T-helper 1 cell treated with Interleukin-12 subunit alpha and Interleukin-12 subunit beta and Interleukin-4 antibody, amounts not matched to agents 30 ng/mL and 1 ng/mL, for 36 hours (primary cell): ENCODE data around the gene STX16. TPM values are rescaled to one million over a fixed set of nuclear protein-coding genes. Genes with fewer than 3 reads are reported as not detected.

Source experiments
- intact Hi-C: fragments of 100-400 bp; cut with micrococcal nuclease; formaldehyde crosslinking; loops from one replicate; pipeline ENCODE4 v1.15.1; 2024
- total RNA-seq: library from RNA; stranded (reverse); gene quantifications from 2 replicates; pipeline ENCODE4 v1.2.3, GENCODE V29; 2022

Gene STX16
- total RNA-seq, 1 donor from 2014 or later: 140 TPM

- intact Hi-C loops: no loop called here
These were observed 32.6 kb upstream of the STX16 start for GRCh38 chr20:58618351-58619076.

GRCh38 chr20:58619077-58619863 lies 31.8 kb upstream of the STX16 start:
- intact Hi-C loops: no loop called here

DNA sequence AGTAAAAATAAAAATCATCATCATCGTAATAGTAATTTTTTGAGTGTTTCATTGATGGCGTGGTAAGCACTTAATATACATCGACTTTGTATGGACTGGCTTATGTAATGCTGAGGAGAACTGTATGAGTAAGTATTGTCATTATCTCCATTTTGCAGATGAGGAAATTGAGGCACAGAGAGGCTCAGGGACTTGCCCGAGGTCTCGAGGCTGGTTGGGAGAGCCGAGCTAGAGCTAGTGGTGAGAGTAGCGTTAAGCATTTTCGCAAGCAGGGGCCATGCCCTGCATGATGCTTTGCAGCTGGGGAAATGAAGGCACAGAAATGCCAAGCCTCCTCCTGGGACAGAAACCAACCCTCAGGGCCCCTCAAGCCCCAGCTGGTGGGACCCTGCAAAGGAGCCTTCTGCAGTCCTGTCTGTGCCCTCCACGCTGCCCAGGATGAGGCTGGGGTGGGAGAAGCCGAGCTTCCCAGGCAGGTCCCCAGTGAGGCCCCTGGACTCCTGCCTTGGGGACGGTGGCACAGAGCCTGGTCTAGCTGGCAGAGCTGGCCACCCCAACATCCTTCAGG lies 31.1 kb upstream of the STX16 start:
- intact Hi-C loops: no loop called here

DNA sequence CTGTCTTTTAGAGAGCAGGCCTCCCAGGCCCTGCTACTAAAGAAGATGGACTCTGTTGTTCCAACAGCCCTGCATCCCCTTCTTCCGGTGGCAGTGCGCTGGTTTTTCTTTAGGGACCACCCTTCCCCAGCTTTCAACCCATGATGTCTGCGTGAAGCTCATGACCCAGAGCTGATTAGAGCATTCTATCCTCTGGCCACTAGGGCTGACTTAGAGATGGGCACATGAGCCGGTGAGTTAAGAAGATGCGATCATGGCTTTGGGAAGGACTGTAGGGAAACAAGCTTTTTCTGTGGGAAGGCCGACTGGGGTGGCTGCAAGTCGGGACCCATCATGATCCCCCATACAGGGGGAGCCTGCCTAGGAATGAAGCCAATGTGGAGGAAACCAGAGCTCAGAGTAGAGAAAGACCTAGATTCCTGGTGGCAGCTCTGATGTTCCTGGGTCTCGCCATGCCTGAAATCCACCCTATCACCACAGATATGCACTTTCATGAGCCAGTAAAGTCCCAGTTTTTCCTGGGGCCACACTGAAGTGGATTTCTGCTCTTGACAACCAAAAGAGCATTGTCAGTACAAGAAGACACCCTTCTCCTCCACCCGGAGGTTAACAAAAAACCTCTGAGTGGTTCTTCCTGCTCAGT lies 29.1 kb upstream of the STX16 start:
- intact Hi-C loops: no loop called here

DNA sequence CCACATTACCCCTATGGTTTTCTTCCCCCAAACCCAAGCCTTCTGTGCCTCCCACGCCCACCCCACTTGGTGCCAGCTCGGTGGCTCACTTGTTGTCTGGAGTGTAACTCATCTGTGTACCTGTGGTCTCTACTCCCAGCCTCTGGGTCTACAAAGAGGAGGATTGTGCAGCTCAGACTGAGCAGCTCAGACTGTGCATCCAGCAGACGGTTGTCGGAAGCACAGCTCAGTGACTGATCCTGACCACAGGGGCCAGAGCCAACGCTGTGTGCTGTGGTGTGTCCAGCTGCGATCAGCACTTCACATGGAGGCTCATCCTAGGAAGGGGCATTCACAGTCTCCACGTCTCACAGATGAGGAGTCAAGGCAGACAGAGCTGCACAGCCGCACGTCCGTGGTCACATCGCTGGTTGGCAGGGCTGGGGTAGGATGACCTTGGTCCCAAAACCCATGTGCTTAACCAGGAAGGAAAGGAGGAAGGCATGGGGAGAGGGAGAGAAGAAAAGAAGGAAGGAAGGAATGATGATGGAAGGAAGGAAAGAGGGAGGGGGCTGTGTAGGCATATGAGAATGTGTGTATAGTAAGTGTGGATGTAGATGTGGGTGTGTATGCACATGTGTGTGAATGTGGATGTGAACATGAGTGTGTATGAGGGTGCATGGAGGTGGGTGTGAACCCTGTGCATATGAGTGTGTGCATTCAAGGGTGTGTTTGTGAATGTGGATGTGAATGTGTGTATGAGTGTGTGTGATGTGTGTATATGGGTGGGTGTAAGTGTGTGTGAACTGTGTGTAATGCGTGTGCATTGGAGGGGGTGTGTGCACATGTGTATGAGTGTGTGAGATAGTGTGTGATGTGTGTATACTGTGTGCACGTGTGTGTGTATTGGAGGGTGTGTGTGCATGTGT lies 28.2 kb upstream of the STX16 start:
- intact Hi-C loops: no loop called here

DNA sequence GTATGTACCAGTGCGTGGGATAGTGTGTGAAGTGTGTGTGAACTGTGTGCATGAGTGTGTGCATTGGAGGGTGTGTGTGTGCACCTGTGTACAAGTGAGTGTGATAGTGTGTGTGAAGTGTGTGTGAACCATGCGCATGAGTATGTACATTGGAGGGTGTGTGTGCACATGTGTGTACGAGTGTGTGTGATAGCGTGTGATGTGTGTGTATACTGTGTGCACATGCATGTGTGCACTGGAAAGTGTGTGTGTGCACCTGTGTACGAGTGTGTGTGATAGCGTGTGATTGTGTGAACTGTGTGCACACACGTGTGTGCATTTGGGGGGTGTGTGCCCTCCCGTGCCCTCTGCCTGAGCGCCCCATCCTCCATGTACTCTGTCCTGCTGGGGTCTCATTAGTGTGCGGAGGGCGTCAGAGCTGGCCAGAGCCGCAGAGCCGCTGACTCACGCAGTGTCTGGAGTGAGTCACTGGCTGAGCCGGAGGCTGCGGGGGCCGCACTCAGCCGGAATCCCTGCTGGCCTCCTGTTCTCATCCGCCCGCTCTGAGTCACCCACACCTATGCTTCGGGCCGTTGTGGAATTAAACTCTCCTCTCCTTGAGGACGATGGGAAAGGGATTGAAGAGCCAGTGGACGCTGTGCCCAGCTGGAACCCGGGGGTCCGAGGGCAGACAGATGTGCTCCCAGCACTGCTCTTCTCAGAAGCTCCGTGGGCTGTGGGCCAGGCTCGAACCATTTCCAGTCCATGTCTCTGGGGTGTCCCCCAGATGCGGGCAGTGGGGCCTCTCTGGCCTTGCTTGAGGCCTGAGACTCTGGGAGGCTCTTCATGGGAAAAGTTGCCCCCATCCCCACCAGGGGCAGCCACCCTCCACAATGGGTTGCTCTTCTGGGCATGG lies 27.3 kb upstream of the STX16 start:
- intact Hi-C loops: no loop called here

- intact Hi-C loops: no loop called here
These were observed 26.4 kb upstream of the STX16 start for GRCh38 chr20:58624687-58625086.

GRCh38 chr20:58625585-58625984 lies 25.5 kb upstream of the STX16 start:
- intact Hi-C loops: no loop called here

DNA sequence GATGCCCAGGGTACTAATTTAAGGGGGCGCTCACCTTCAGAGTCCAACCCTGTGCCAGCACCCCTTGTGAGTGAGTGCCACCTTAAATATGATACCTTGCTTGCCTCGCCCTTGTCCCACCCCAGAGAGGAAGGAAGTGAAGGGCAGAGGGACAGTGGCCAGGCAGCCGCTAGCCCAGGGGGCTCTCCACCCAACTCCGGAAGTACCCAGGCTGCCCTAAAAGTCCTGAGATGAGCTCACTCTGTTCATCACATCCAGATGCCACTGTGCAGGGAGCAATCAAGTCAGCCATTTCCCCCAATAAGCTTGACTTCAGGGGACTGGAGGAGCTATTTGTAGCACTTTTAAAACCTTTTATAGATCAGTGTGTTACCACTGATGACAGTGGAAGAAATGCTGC lies 25.0 kb upstream of the STX16 start:
- intact Hi-C loops: no loop called here

GRCh38 chr20:58627212-58628072 lies 23.6 kb upstream of the STX16 start:
- intact Hi-C loops: no loop called here

DNA sequence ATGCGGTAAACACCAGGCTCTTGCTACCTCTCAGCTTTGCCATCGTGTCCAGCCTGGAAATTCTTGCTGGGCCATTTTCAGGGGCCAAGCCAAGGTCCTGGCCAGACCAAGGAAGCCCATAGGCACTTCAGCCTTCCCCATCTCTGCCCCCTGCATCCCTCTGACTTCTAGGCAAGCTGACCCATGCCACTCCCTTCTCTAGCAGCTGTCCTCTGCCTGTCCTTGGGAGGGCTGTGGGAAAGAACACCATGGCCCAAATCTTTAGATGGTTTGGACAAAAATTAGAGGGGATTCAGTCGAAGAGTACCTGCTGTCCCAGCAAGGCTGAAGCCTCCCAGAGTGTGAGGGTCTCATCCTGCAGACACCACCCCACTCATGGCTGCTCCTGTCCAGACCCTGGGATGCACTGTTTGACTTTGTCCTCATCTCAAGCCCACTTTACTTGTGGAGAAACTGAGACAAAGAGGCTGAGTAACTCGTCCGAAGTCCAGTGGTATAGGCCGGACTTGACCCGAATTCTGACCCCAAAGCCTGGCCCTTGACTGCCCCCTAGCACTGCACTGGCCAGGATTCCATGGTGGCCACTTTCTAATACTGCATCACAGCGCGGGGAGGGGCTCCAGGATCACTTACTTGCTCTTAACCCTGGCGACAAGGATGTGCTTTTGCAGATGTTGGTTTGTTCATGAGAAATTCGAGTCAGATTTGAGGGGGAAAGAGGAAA lies 22.4 kb upstream of the STX16 start:
- intact Hi-C loops: no loop called here

- intact Hi-C loops: no loop called here
These were observed 21.9 kb upstream of the STX16 start for GRCh38 chr20:58629215-58629580.

GRCh38 chr20:58630063-58630462 lies 21.0 kb upstream of the STX16 start:
- intact Hi-C loops: no loop called here

- intact Hi-C loops: no loop called here
These were observed 17.7 kb upstream of the STX16 start for GRCh38 chr20:58633161-58634053.

DNA sequence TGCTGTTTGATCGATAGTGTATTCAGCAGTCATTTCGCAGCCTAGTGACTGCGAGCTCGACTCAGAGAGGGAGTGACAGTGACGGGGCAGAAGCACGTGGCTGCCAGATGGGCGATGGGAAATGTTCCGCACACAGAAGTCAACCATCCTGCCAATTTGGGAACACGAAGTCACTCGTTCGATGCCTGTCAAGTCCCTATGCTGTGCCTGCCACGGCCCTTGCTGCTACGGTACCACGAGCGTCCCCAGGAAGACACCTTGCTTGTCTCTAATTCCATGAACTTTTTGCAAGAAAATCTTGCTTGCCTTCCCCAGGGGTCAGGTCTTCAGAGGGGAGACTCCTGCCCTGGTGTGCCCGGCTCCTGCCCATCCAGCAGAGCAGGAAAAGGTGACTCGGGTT lies 17.0 kb upstream of the STX16 start:
- intact Hi-C loops: no loop called here

- intact Hi-C loops: no loop called here
These were observed 16.4 kb upstream of the STX16 start for GRCh38 chr20:58634521-58635278.

DNA sequence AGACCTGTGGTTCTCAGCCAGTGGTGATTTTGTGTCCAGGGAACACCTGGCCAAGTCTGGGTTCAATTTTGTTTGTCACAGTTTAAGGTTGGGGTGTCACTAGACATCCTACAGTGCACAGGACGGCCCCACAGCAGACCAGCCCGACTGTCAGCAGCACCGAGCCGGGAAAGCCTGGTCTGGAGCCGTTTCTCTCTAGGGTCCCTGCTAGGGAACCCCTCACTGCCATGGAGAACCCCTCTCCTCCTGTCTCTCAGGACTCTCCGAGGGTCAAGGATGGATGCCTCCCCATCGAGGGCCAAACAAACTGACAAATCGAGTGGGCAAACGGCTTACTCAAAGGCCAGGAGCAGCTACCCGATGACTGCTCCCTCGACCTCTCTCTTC lies 15.8 kb upstream of the STX16 start:
- intact Hi-C loops: no loop called here
